ENCODE measurements around the gene CMSS1.

DNA sequence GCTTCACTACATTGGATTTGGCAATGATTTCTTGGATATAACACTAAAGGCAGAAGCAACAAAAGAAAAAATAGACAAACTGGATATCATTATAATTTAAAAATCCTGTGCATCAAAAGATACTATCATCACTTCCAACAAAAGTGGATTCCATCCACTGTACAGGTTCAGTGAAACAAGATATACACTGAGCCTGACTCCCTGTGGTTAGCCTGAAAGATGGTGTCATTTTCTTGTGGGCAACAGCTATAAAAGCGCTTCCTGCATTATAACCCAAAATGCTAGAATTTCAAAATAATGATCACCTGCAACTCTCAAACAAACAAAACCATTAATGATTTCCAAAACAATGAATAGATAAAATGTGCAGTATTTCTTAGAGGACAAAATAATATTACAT is 403.5 kb downstream of the CMSS1 start:
- TF ChIP-seq EZH2 (optimal IDR thresholded peaks at IDR 0.05; ENCODE audit: low read depth, low read length) (no peak), EZH2phosphoT487 (IDR thresholded peaks at IDR 0.05; ENCODE audit: low read length) (no peak)
- TF ChIP-seq, protein P1, sequence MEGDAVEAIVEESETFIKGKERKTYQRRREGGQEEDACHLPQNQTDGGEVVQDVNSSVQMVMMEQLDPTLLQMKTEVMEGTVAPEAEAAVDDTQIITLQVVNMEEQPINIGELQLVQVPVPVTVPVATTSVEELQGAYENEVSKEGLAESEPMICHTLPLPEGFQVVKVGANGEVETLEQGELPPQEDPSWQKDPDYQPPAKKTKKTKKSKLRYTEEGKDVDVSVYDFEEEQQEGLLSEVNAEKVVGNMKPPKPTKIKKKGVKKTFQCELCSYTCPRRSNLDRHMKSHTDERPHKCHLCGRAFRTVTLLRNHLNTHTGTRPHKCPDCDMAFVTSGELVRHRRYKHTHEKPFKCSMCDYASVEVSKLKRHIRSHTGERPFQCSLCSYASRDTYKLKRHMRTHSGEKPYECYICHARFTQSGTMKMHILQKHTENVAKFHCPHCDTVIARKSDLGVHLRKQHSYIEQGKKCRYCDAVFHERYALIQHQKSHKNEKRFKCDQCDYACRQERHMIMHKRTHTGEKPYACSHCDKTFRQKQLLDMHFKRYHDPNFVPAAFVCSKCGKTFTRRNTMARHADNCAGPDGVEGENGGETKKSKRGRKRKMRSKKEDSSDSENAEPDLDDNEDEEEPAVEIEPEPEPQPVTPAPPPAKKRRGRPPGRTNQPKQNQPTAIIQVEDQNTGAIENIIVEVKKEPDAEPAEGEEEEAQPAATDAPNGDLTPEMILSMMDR (IDR thresholded peaks at IDR 0.05; ENCODE audit: low read length), result no peak

Data from MM.1S (cell line).